ENCODE measurements around the gene MRGPRX2. TPM values are rescaled to one million over a fixed set of nuclear protein-coding genes. Genes with fewer than 3 reads are reported as not detected.

Gene MRGPRX2
- total and polyA plus RNA-seq, 2 donors (not counting 1 experiment from before 2014, with no cell fraction given) = not detected

GRCh38 chr11:19105011-19105410 lies 44.5 kb upstream of the MRGPRX2 start:
- Histone ChIP-seq H3K79me2 (ENCODE audit: control insufficient read depth, insufficient read depth, low read length) (no peaks in the 10 kb centered on the region), H3K4me1 (ENCODE audit: control insufficient read depth, extremely low read depth, insufficient read depth, low read length) (no peaks in the 10 kb centered on the region), H3K27me3 (ENCODE audit: control insufficient read depth, insufficient read depth, low read length) (peaks cover 16% of the 10 kb centered on the region), H2AFZ (ENCODE audit: low read length) (no peak overlapping the region), H3K9me3 (ENCODE audit: control insufficient read depth, insufficient read depth, low read depth, low read length) (no peaks in the 10 kb centered on the region), H3K4me3 (replicated peaks in 1 of 4; ENCODE audit: control extremely low read depth in 1 of 4, insufficient read depth in 1 of 4, low read depth in 3 of 4, low read length in 4 of 4) (no peak overlapping the region), H3K27ac (ENCODE audit: insufficient read depth, low read length) (no peak overlapping the region), H3K4me2 (ENCODE audit: extremely low read depth, insufficient read depth, low read length) (no peak overlapping the region), H3K36me3 (ENCODE audit: control insufficient read depth, insufficient read depth, low read length) (no peaks in the 10 kb centered on the region), H3K9ac (ENCODE audit: insufficient read depth, low read length) (no peak overlapping the region), H4K20me1 (ENCODE audit: control insufficient read depth, extremely low read depth, insufficient read depth, low read length) (no peaks in the 10 kb centered on the region)
- DNase-seq (ENCODE audit: low read depth in 2 of 2) = no peak
- TF ChIP-seq CTCF (conservative IDR thresholded peaks at IDR 0.05 in 1 of 2, IDR thresholded peaks at IDR 0.05 in 1 of 2; ENCODE audit: low read depth in 1 of 2, low read length in 2 of 2) (no peak), EZH2 (IDR thresholded peaks at IDR 0.05; ENCODE audit: low read length, missing control alignments) (no peak)

- no peaks in the 10 kb centered on the region for H3K9me3 ChIP-seq (ENCODE audit: control insufficient read depth, insufficient read depth, low read depth, low read length)
- H4K20me1 ChIP-seq (ENCODE audit: control insufficient read depth, extremely low read depth, insufficient read depth, low read length) = no peaks in the 10 kb centered on the region
- no peak overlapping the region for H3K4me2 ChIP-seq (ENCODE audit: extremely low read depth, insufficient read depth, low read length)
- DNase-seq (ENCODE audit: low read depth in 2 of 2) = no peak
- TF ChIP-seq CTCF (conservative IDR thresholded peaks at IDR 0.05 in 1 of 2, IDR thresholded peaks at IDR 0.05 in 1 of 2; ENCODE audit: low read depth in 1 of 2, low read length in 2 of 2) (no peak), EZH2 (IDR thresholded peaks at IDR 0.05; ENCODE audit: low read length, missing control alignments) (no peak)
- H3K79me2 ChIP-seq (ENCODE audit: control insufficient read depth, insufficient read depth, low read length) = no peaks in the 10 kb centered on the region
- H3K9ac ChIP-seq (ENCODE audit: insufficient read depth, low read length) = no peak overlapping the region
- H2AFZ ChIP-seq (ENCODE audit: low read length) = no peak overlapping the region
- no peaks in the 10 kb centered on the region for H3K4me1 ChIP-seq (ENCODE audit: control insufficient read depth, extremely low read depth, insufficient read depth, low read length)
- H3K4me3 ChIP-seq (replicated peaks in 1 of 4; ENCODE audit: control extremely low read depth in 1 of 4, insufficient read depth in 1 of 4, low read depth in 3 of 4, low read length in 4 of 4) = no peak overlapping the region
- H3K36me3 ChIP-seq (ENCODE audit: control insufficient read depth, insufficient read depth, low read length) = no peaks in the 10 kb centered on the region
- peaks cover 16% of the 10 kb centered on the region for H3K27me3 ChIP-seq (ENCODE audit: control insufficient read depth, insufficient read depth, low read length)
- no peak overlapping the region for H3K27ac ChIP-seq (ENCODE audit: insufficient read depth, low read length)
These were observed 42.0 kb upstream of the MRGPRX2 start for GRCh38 chr11:19102521-19102900.

- DNase-seq (ENCODE audit: low read depth in 2 of 2) = peak in 1 of 2 donors; percentile 27
- no peaks in the 10 kb centered on the region for H3K79me2 ChIP-seq (ENCODE audit: control insufficient read depth, insufficient read depth, low read length)
- H3K4me2 ChIP-seq (ENCODE audit: extremely low read depth, insufficient read depth, low read length) = no peak overlapping the region
- H3K27me3 ChIP-seq (ENCODE audit: control insufficient read depth, insufficient read depth, low read length) = peaks cover 16% of the 10 kb centered on the region
- H3K4me1 ChIP-seq (ENCODE audit: control insufficient read depth, extremely low read depth, insufficient read depth, low read length) = no peaks in the 10 kb centered on the region
- no peak overlapping the region for H2AFZ ChIP-seq (ENCODE audit: low read length)
- no peaks in the 10 kb centered on the region for H4K20me1 ChIP-seq (ENCODE audit: control insufficient read depth, extremely low read depth, insufficient read depth, low read length)
- no peak overlapping the region for H3K9ac ChIP-seq (ENCODE audit: insufficient read depth, low read length)
- no peaks in the 10 kb centered on the region for H3K36me3 ChIP-seq (ENCODE audit: control insufficient read depth, insufficient read depth, low read length)
- H3K9me3 ChIP-seq (ENCODE audit: control insufficient read depth, insufficient read depth, low read depth, low read length) = no peaks in the 10 kb centered on the region
- no peak overlapping the region for H3K27ac ChIP-seq (ENCODE audit: insufficient read depth, low read length)
- TF ChIP-seq EZH2 (IDR thresholded peaks at IDR 0.05; ENCODE audit: low read length, missing control alignments) = no peak
- TF ChIP-seq CTCF (conservative IDR thresholded peaks at IDR 0.05 in 1 of 2, IDR thresholded peaks at IDR 0.05 in 1 of 2; ENCODE audit: low read depth in 1 of 2, low read length in 2 of 2) = no peak
- H3K4me3 ChIP-seq (replicated peaks in 1 of 4; ENCODE audit: control extremely low read depth in 1 of 4, insufficient read depth in 1 of 4, low read depth in 3 of 4, low read length in 4 of 4) = no peak overlapping the region
These were observed 41.4 kb upstream of the MRGPRX2 start for GRCh38 chr11:19101796-19102520.
